HCT116 (cell line): Measurements from ENCODE around the gene SDF2L1. TPM values are rescaled to one million over a fixed set of nuclear protein-coding genes. Genes with fewer than 3 reads are reported as not detected.

Experiments used
- ATAC-seq: fragments of 200-7000 bp; cut with Tn5 transposase; 2 replicates; pipeline ENCODE4 v1.9.1; 2020; ENCODE audit warnings: mild to moderate bottlenecking, moderate library complexity
- BruUV-seq: library from RNA; stranded (reverse); fragments of 400-500 nt; replicated peaks from 2 replicates; lab custom pipeline; 2021; lab: Mats Ljungman, UMichigan
- CTCF ChIA-PET: fragments of 300-600 bp; sonication (Branson Sonifier 250); formaldehyde crosslinking; loops from one replicate; lab custom pipeline; 2021; ENCODE audit warnings: antibody characterized with exemption; lab: Charles Lee
- POLR2A ChIA-PET: fragments of 300-600, 350-600 bp; sonication (Branson Sonifier 250); formaldehyde crosslinking; loops from one replicate; lab custom pipeline; 2021; ENCODE audit warnings: antibody characterized with exemption; lab: Charles Lee
- RAD21 ChIA-PET, 2 experiments: fragments of 300-600 bp; sonication (Branson Sonifier 250); formaldehyde crosslinking; loops; one replicate each; lab custom pipeline; 2023; ENCODE audit warnings: low total read pairs in 2 of 2; ENCODE audit not compliant: uncharacterized antibody in 2 of 2, unreplicated experiment in 2 of 2, low non-redundant PET in 1 of 2; lab: Charles Lee
- DNase-seq: peaks from one replicate; pipeline ENCODE4 v3.0.0-alpha.2; 2010; ENCODE audit warnings: low read depth, low spot score
- H2AFZ ChIP-seq: fragments of 200-600 bp; shearing (Covaris generic), sonication (generic); 2 replicates; pipeline ENCODE4 v1.6.1; 2017; ENCODE audit warnings: low read depth, mixed run types, mixed read lengths, antibody characterized with exemption, low read length; ENCODE audit not compliant: poor library complexity, severe bottlenecking
- H3K27ac ChIP-seq: 2 replicates; pipeline ENCODE4 v1.5.1; 2012; ENCODE audit warnings: low read depth, low read length
- H3K27me3 ChIP-seq: fragments of 200-600 bp; sonication (generic); 2 replicates; pipeline ENCODE4 v1.6.1; 2016; ENCODE audit warnings: mixed run types, low read length, mixed read lengths; ENCODE audit not compliant: insufficient read depth
- H3K36me3 ChIP-seq, 2 experiments: fragments of 200-500 bp in 1 of 2; fragments of 200-600 bp in 1 of 2; sonication (Bioruptor generic) in 1 of 2; sonication (generic) in 1 of 2; 2 replicates each; pipeline versions ENCODE4 v1.5.1 to v1.6.1; 2014 to 2016; ENCODE audit warnings: low read length in 2 of 2, inconsistent platforms in 1 of 2, mixed read lengths in 1 of 2, mixed run types in 1 of 2; ENCODE audit not compliant: insufficient read depth in 2 of 2, control insufficient read depth in 1 of 2
- H3K4me1 ChIP-seq, 2 experiments: fragments of 200-600 bp in 1 of 2; sonication (generic) in 1 of 2; 2 replicates each; pipeline versions ENCODE4 v1.5.1 to v1.6.1; 2012 to 2017; ENCODE audit warnings: low read length in 2 of 2, inconsistent platforms in 1 of 2, mild to moderate bottlenecking in 1 of 2, mixed read lengths in 1 of 2, mixed run types in 1 of 2, moderate library complexity in 1 of 2; ENCODE audit not compliant: insufficient read depth in 2 of 2, control insufficient read depth in 1 of 2
- H3K4me2 ChIP-seq: fragments of 200-600 bp; sonication (generic); 2 replicates; pipeline ENCODE4 v1.6.1; 2017; ENCODE audit warnings: mixed run types, low read length, mixed read lengths
- H3K4me3 ChIP-seq, 2 experiments: fragments of 200-600 bp in 1 of 2; sonication (generic) in 1 of 2; replicated peaks in 1 of 2; 2 replicates each; pipeline ENCODE4 v1.5.1; 2011 to 2016; ENCODE audit warnings: low read length in 2 of 2, control low read depth in 1 of 2, low read depth in 1 of 2, mild to moderate bottlenecking in 1 of 2, mixed read lengths in 1 of 2, mixed run types in 1 of 2
- H3K79me2 ChIP-seq: fragments of 200-600 bp; sonication (generic); 2 replicates; pipeline ENCODE4 v1.6.1; 2017; ENCODE audit warnings: mild to moderate bottlenecking, mixed run types, low read length, moderate library complexity, mixed read lengths; ENCODE audit not compliant: insufficient read depth
- H3K9ac ChIP-seq: fragments of 200-600 bp; sonication (generic); 2 replicates; pipeline ENCODE4 v1.6.1; 2016; ENCODE audit warnings: low read length, mixed read lengths
- H3K9me2 ChIP-seq: fragments of 200-600 bp; sonication (generic), shearing (Covaris generic); 2 replicates; pipeline ENCODE4 v1.6.1; 2017; ENCODE audit warnings: mixed run types, mild to moderate bottlenecking, moderate library complexity; ENCODE audit not compliant: insufficient read depth
- H3K9me3 ChIP-seq, 2 experiments: fragments of 200-500 bp in 1 of 2; fragments of 200-600 bp in 1 of 2; sonication (Bioruptor generic) in 1 of 2; sonication (generic) in 1 of 2; 2 replicates each; pipeline ENCODE4 v1.6.1; 2014 to 2017; ENCODE audit warnings: low read length in 2 of 2, mixed read lengths in 2 of 2, inconsistent platforms in 1 of 2, low read depth in 1 of 2, mild to moderate bottlenecking in 1 of 2, mixed run types in 1 of 2, moderate library complexity in 1 of 2; ENCODE audit not compliant: control insufficient read depth in 1 of 2, insufficient read depth in 1 of 2
- H4K20me1 ChIP-seq: fragments of 200-600 bp; sonication (generic), shearing (Covaris generic); 2 replicates; pipeline ENCODE4 v1.6.1; 2017; ENCODE audit warnings: mixed run types, mild to moderate bottlenecking, moderate library complexity; ENCODE audit not compliant: insufficient read depth
- EGR1 ChIP-seq: IDR thresholded peaks from 2 replicates; pipeline ENCODE4 v1.6.1; 2012; ENCODE audit warnings: low read depth
- ELF1 ChIP-seq: IDR thresholded peaks from 2 replicates; pipeline ENCODE4 v1.6.1; 2012; ENCODE audit warnings: low read depth, borderline replicate concordance
- EZH2 ChIP-seq: fragments of 200-600 bp; sonication (generic); IDR thresholded peaks from 2 replicates; pipeline ENCODE4 v1.6.1; 2017; ENCODE audit warnings: antibody characterized with exemption, mixed run types
- EZH2phosphoT487 ChIP-seq: fragments of 200-600 bp; IDR thresholded peaks from 2 replicates; pipeline ENCODE4 v1.6.1; 2018; ENCODE audit warnings: antibody characterized with exemption, borderline replicate concordance
- FOSL1 ChIP-seq: IDR thresholded peaks from 2 replicates; pipeline ENCODE4 v1.6.1; 2012; ENCODE audit warnings: low read depth
- POLR2AphosphoS5 ChIP-seq: IDR thresholded peaks from 2 replicates; pipeline ENCODE4 v1.6.1; 2011; ENCODE audit warnings: mild to moderate bottlenecking, low read depth, low read length, moderate library complexity
- RAD21 ChIP-seq: IDR thresholded peaks from 2 replicates; pipeline ENCODE4 v1.6.1; 2012; ENCODE audit warnings: low read depth, mild to moderate bottlenecking
- SIN3A ChIP-seq: IDR thresholded peaks from 2 replicates; pipeline ENCODE4 v1.6.1; 2012; ENCODE audit warnings: low read depth
- SP1 ChIP-seq: IDR thresholded peaks from 2 replicates; pipeline ENCODE4 v1.6.1; 2012; ENCODE audit warnings: low read depth
- SRF ChIP-seq: IDR thresholded peaks from 2 replicates; pipeline ENCODE4 v1.6.1; 2012; ENCODE audit warnings: low read depth
- TCF7L2 ChIP-seq: IDR thresholded peaks from 2 replicates; pipeline ENCODE4 v1.7.0; 2011; ENCODE audit warnings: borderline replicate concordance, inconsistent platforms; ENCODE audit not compliant: insufficient read depth, insufficient read length; ENCODE audit errors: extremely low read depth
- YY1 ChIP-seq: IDR thresholded peaks from 2 replicates; pipeline ENCODE4 v1.6.1; 2011; ENCODE audit warnings: low read length, low read depth, moderate library complexity, mild to moderate bottlenecking; ENCODE audit not compliant: insufficient replicate concordance; ENCODE audit errors: extremely low read depth
- ZFX ChIP-seq: fragments of 450-650 bp; IDR thresholded peaks from 2 replicates; pipeline ENCODE4 v1.6.1; 2017
- intact Hi-C: fragments of 100-400 bp; cut with micrococcal nuclease; formaldehyde crosslinking; loops from 2 replicates; pipeline ENCODE4 v1.10.0; 2022
- total RNA-seq: library from RNA; stranded (reverse); gene quantifications from one replicate; pipeline ENCODE4 v1.2.1, GENCODE V29; 2021; ENCODE audit not compliant: unreplicated experiment
- TF ChIP-seq, protein P1 (sequence below): IDR thresholded peaks from 2 replicates; pipeline ENCODE4 v1.6.1; 2012
- TF ChIP-seq, protein P2 (sequence below): IDR thresholded peaks from 2 replicates; pipeline ENCODE4 v1.6.1; 2011; ENCODE audit warnings: mild to moderate bottlenecking, low read length, moderate library complexity; ENCODE audit not compliant: insufficient replicate concordance; ENCODE audit errors: extremely low read depth
- TF ChIP-seq, protein P3 (sequence below), 3 experiments: fragments of 200-600 bp in 1 of 3; sonication (generic) in 1 of 3; IDR thresholded peaks in 2 of 3; conservative IDR thresholded peaks in 1 of 3; 2 replicates each; pipeline ENCODE4 v1.5.1; 2012 to 2017; ENCODE audit warnings: low read depth in 2 of 3, low read length in 2 of 3, antibody characterized with exemption in 1 of 3, borderline replicate concordance in 1 of 3, control low read depth in 1 of 3, mild to moderate bottlenecking in 1 of 3, mixed read lengths in 1 of 3, mixed run types in 1 of 3, moderate library complexity in 1 of 3; ENCODE audit not compliant: insufficient read depth in 1 of 3
- TF ChIP-seq, protein P4 (sequence below): IDR thresholded peaks from 2 replicates; pipeline ENCODE4 v1.6.1; 2012; ENCODE audit warnings: low read depth

The SDF2L1 gene
- total RNA-seq, 1 experiment from 2014 or later = 86.2 TPM

DNA sequence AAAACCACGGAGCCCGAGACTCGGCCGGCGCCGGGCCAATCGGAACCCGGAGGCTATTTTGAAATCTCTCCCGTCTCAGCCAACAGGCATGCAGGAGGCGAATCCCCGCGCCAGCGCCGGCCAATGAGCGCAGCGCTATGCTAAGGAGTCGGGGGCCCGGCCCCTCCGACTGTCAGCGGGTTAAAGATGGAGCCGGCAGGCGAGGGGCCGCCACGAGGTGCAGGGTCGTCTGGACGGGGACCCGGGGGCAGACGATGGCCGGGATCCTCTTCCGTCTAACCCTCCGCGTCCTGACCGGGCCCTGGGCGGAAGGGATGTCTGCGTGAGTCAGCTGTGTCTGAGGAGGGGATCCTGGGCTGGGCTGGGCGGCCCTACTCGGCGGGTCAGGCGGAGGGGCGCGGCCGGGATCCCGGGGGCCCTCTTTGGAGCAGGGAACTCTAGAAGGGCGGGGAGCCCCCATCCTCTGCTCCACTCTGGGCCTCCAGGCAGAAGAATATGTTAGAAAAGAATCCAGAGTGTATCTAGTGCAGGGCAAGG is 10.0 kb downstream of the SDF2L1 start:
- Histone ChIP-seq H3K9me3 (no peaks in the 10 kb centered on the region), H3K4me2 (peak overlapping the region; percentile 92), H2AFZ (peak overlapping the region; percentile 97), H3K4me3 (peak overlapping the region; percentile 67 to 83), H3K27ac (peak overlapping the region; percentile 73), H3K4me1 (peaks cover 7 to 22% of the 10 kb centered on the region in 2 experiments), H3K27me3 (no peaks in the 10 kb centered on the region), H3K9ac (peak overlapping the region; percentile 83), H3K9me2 (no peaks in the 10 kb centered on the region), H3K36me3 (peaks cover 3 to 8% of the 10 kb centered on the region in 2 experiments; a peak in 3 of 4 replicates), H4K20me1 (no peaks in the 10 kb centered on the region), H3K79me2 (peaks cover 8% of the 10 kb centered on the region; the same call in 1 of the 2 replicates)
- BruUV-seq = no TSS peak
- ChIA-PET RAD21 (no interaction called here), CTCF (interaction anchor here (1.0 to 1.8 kb wide), 2 partner anchors 9 to 23 kb away, joined by 3 to 7 read pairs; no protein-coding TSS in a partner anchor), POLR2A (interaction anchor here (1.2 to 1.4 kb wide), 2 partner anchors 9 to 13 kb away, joined by 3 to 4 read pairs; partner anchors contain the start of gene PPIL2)
- intact Hi-C loops = loop anchor here (5.0 kb wide), 1 partner anchor 215 kb away; the partner anchor contains the start of gene MAPK1
- TF ChIP-seq, protein P1, sequence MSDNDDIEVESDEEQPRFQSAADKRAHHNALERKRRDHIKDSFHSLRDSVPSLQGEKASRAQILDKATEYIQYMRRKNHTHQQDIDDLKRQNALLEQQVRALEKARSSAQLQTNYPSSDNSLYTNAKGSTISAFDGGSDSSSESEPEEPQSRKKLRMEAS = peak; percentile 77
- TF ChIP-seq, protein P2, sequence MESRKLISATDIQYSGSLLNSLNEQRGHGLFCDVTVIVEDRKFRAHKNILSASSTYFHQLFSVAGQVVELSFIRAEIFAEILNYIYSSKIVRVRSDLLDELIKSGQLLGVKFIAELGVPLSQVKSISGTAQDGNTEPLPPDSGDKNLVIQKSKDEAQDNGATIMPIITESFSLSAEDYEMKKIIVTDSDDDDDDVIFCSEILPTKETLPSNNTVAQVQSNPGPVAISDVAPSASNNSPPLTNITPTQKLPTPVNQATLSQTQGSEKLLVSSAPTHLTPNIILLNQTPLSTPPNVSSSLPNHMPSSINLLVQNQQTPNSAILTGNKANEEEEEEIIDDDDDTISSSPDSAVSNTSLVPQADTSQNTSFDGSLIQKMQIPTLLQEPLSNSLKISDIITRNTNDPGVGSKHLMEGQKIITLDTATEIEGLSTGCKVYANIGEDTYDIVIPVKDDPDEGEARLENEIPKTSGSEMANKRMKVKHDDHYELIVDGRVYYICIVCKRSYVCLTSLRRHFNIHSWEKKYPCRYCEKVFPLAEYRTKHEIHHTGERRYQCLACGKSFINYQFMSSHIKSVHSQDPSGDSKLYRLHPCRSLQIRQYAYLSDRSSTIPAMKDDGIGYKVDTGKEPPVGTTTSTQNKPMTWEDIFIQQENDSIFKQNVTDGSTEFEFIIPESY = no peak
- TF ChIP-seq ELF1 = no peak
- no peak for TF ChIP-seq SRF
- no peak for TF ChIP-seq EGR1
- no peak for TF ChIP-seq RAD21
- no peak for TF ChIP-seq EZH2
- peak; percentile 48; the same call in 1 of the 2 replicates for TF ChIP-seq POLR2AphosphoS5
- TF ChIP-seq, protein P3, sequence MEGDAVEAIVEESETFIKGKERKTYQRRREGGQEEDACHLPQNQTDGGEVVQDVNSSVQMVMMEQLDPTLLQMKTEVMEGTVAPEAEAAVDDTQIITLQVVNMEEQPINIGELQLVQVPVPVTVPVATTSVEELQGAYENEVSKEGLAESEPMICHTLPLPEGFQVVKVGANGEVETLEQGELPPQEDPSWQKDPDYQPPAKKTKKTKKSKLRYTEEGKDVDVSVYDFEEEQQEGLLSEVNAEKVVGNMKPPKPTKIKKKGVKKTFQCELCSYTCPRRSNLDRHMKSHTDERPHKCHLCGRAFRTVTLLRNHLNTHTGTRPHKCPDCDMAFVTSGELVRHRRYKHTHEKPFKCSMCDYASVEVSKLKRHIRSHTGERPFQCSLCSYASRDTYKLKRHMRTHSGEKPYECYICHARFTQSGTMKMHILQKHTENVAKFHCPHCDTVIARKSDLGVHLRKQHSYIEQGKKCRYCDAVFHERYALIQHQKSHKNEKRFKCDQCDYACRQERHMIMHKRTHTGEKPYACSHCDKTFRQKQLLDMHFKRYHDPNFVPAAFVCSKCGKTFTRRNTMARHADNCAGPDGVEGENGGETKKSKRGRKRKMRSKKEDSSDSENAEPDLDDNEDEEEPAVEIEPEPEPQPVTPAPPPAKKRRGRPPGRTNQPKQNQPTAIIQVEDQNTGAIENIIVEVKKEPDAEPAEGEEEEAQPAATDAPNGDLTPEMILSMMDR (IDR thresholded peaks at IDR 0.05 in 2 of 3, conservative IDR thresholded peaks at IDR 0.05 in 1 of 3; ENCODE audit: borderline replicate concordance in 1 of 3, insufficient read depth in 1 of 3, low read depth in 2 of 3, low read length in 2 of 3) = no peak
- TF ChIP-seq TCF7L2 = no peak
- TF ChIP-seq YY1 = peak; percentile 72
- no peak for TF ChIP-seq EZH2phosphoT487
- TF ChIP-seq SIN3A = peak; percentile 68; the same call in 1 of the 2 replicates
- peak; percentile 42; the same call in 1 of the 2 replicates for TF ChIP-seq SP1
- TF ChIP-seq ZFX = peak; percentile 48; the same call in 1 of the 2 replicates
- TF ChIP-seq, protein P4, sequence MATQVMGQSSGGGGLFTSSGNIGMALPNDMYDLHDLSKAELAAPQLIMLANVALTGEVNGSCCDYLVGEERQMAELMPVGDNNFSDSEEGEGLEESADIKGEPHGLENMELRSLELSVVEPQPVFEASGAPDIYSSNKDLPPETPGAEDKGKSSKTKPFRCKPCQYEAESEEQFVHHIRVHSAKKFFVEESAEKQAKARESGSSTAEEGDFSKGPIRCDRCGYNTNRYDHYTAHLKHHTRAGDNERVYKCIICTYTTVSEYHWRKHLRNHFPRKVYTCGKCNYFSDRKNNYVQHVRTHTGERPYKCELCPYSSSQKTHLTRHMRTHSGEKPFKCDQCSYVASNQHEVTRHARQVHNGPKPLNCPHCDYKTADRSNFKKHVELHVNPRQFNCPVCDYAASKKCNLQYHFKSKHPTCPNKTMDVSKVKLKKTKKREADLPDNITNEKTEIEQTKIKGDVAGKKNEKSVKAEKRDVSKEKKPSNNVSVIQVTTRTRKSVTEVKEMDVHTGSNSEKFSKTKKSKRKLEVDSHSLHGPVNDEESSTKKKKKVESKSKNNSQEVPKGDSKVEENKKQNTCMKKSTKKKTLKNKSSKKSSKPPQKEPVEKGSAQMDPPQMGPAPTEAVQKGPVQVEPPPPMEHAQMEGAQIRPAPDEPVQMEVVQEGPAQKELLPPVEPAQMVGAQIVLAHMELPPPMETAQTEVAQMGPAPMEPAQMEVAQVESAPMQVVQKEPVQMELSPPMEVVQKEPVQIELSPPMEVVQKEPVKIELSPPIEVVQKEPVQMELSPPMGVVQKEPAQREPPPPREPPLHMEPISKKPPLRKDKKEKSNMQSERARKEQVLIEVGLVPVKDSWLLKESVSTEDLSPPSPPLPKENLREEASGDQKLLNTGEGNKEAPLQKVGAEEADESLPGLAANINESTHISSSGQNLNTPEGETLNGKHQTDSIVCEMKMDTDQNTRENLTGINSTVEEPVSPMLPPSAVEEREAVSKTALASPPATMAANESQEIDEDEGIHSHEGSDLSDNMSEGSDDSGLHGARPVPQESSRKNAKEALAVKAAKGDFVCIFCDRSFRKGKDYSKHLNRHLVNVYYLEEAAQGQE = no peak
- TF ChIP-seq FOSL1 = no peak
- DNase-seq (peak; percentile 55), ATAC-seq (peak; percentile 94)
